HG02642 (cell line): ENCODE results near the gene SHISA4.
"Not testable (repeated sequence)": the region's sequence is repeated elsewhere in the genome, so short reads cannot be mapped to it uniquely, and the experiment has no call there.

ENCODE experiments used
- ATAC-seq: cut with Tn5 transposase; IDR thresholded peaks from one replicate; pipeline ENCODE4 v1.9.1; 2021; ENCODE audit warnings: mild to moderate bottlenecking; ENCODE audit not compliant: unreplicated experiment, poor library complexity

SHISA4 gene

GRCh38 chr1:201918343-201918742, 29.6 kb downstream of the SHISA4 start:
- ATAC-seq: no peak

GRCh38 chr1:201921952-201922558, 33.4 kb downstream of the SHISA4 start:
- ATAC-seq: no peak

- ATAC-seq: no peak
Measured at GRCh38 chr1:201925301-201925567, 36.5 kb downstream of the SHISA4 start.

GRCh38 chr1:201925981-201926645, 37.4 kb downstream of the SHISA4 start:
- no peak for ATAC-seq

- no peak for ATAC-seq
Measured at GRCh38 chr1:201928266-201928665, 39.6 kb downstream of the SHISA4 start.

GRCh38 chr1:201930137-201930536, 41.4 kb downstream of the SHISA4 start:
- ATAC-seq: no peak

- ATAC-seq: no peak
Measured at GRCh38 chr1:201930803-201931202, 42.1 kb downstream of the SHISA4 start.

GRCh38 chr1:201933840-201934430, 45.2 kb downstream of the SHISA4 start:
- ATAC-seq: no peak

GRCh38 chr1:201937624-201938213, 49.0 kb downstream of the SHISA4 start:
- no peak for ATAC-seq

GRCh38 chr1:201938440-201939035, 49.8 kb downstream of the SHISA4 start:
- ATAC-seq: no peak

GRCh38 chr1:201939148-201939547, 50.5 kb downstream of the SHISA4 start:
- no peak for ATAC-seq

- ATAC-seq: no peak
Measured at GRCh38 chr1:201939574-201939973, 50.9 kb downstream of the SHISA4 start.

GRCh38 chr1:201940316-201940715, 51.6 kb downstream of the SHISA4 start:
- not testable (repeated sequence) for ATAC-seq

- no peak for ATAC-seq
Measured at GRCh38 chr1:201941420-201942128, 52.9 kb downstream of the SHISA4 start.

- no peak for ATAC-seq
Measured at GRCh38 chr1:201942129-201942495, 53.4 kb downstream of the SHISA4 start.
